GM10847 (cell line): ENCODE data around the gene TRIML2.

ENCODE experiments used
- POLR2A ChIP-seq: IDR thresholded peaks from 2 replicates; pipeline ENCODE4 v1.6.1; 2011; ENCODE audit not compliant: insufficient read length; ENCODE audit errors: extremely low read depth

The TRIML2 gene, protein sequence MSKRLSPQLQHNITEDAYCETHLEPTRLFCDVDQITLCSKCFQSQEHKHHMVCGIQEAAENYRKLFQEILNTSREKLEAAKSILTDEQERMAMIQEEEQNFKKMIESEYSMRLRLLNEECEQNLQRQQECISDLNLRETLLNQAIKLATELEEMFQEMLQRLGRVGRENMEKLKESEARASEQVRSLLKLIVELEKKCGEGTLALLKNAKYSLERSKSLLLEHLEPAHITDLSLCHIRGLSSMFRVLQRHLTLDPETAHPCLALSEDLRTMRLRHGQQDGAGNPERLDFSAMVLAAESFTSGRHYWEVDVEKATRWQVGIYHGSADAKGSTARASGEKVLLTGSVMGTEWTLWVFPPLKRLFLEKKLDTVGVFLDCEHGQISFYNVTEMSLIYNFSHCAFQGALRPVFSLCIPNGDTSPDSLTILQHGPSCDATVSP

GRCh38 chr4:188109157-188109755 is at the start of gene TRIML2:
Gene TRIML2 (minus strand): TSS chr4:188109603. CDS start chr4:188105368, 4,235 bp downstream.
- no peak for TF ChIP-seq POLR2A

DNA sequence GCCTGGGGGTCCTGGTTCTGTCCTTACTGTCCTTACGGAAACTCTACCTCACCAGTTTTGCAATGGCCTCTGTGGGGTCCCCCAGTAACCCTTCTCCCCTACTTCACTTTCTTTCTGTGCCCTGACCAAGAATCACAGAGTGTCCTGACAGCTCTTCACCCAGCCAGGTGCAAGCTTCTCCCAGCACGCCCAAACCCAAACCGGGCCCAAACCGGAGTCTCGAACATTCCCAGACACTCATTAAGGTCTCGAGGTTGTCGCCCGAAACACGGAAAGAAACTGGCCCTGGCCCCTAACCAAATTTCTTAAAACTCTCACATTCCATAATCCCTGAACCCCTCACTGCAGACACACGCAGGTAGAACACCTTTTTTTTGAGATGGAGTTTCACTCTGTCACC is 48.9 kb upstream of the TRIML2 start:
- TF ChIP-seq POLR2A, result no peak

- TF ChIP-seq POLR2A, result no peak
These were observed 45.4 kb upstream of the TRIML2 start for GRCh38 chr4:188154668-188155405.

- no peak for TF ChIP-seq POLR2A
These were observed 38.4 kb upstream of the TRIML2 start for GRCh38 chr4:188147776-188148175.

DNA sequence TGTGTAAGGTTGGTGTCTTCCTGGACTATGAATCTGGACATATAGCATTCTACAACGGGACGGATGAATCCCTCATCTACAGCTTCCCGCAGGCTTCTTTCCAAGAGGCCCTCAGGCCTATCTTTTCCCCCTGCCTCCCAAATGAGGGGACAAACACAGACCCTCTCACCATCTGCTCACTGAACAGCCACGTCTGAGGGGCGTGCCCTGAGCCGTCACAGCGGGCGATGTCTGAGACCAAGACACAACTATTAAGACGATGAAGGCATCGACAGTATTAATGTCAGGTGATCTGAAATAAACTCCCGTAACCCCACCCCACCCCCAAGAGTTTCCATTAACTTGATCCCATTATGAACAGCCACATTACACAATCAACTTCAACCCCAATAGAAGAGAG is 37.8 kb upstream of the TRIML2 start:
- no peak for TF ChIP-seq POLR2A

DNA sequence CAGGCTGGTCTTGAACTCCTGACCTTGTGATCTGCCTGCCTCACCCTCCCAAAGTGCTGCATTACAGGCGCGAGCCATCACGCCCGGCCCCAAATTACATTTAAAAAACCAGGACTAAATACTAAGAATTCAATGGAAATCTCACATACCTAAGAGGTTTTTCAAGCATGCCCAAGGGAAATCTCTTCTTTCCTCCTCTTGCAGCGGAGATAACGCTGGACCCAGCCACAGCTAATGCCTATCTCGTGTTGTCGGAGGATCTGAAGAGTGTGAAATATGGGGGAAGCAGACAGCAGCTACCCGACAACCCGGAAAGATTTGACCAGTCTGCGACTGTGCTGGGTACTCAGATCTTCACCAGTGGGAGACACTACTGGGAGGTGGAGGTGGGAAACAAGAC is 37.2 kb upstream of the TRIML2 start:
- no peak for TF ChIP-seq POLR2A

DNA sequence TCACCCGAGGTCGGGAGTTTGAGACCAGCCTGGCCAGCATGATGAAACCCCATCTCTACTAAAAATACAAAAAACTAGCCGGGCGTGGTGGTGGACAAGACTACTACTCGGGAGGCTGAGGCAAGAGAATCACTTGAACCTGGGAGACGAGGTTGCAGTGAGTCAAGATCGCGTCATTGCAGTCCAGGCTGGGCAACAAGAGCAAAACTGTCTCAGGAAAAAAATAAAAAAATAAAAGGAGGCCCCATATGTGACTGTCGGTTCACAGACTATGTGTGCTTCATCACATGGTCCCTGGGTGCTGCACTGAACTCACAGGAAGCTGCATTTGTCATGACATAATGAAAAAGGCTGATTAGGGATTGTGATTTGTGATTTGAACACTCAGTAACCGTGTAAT is 36.2 kb upstream of the TRIML2 start:
- TF ChIP-seq POLR2A, result no peak

GRCh38 chr4:188143731-188144130 is 34.3 kb upstream of the TRIML2 start:
- TF ChIP-seq POLR2A, result no peak

DNA sequence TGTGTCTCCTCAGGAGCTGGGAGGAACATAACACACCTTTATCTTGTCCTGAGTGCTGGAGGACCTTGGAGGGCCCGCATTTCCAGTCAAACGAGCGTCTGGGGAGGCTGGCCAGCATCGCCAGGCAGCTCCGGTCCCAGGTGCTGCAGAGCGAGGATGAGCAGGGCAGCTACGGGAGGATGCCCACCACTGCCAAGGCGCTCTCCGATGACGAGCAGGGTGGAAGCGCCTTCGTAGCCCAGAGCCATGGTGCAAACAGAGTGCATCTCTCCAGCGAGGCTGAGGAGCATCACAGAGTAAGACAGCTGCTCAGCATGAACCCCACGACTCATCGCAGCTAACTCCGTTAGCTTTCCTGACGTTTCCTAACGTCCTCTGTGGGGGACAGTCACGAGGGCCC is 30.3 kb upstream of the TRIML2 start:
- no peak for TF ChIP-seq POLR2A

DNA sequence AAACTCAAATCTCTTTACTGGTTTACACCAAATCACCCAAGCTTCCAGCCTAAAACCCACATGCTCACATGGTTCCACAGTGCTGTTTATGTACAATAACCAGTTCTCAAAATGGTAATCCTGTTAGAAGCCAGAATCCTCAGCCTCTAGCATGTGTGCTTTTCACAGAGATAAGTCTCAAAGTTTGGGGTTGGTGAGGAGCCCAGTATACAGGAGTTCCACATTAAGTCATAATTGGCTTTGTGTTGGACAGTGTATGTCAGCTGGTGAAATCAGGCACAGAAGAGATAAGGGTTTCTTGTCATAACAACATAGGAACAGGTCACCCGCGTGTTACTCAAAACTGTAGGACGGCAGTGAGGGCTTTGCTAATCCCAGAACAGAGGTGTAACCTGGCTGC is 29.7 kb upstream of the TRIML2 start, which contains the start of gene TRIML1:
TSS of gene TRIML1 (plus strand) at position 301 of the 400 bp plus-strand sequence. CDS start 118 bp downstream, outside the sequence.
- no peak for TF ChIP-seq POLR2A

GRCh38 chr4:188138227-188138626 is 28.8 kb upstream of the TRIML2 start:
- TF ChIP-seq POLR2A, result no peak

DNA sequence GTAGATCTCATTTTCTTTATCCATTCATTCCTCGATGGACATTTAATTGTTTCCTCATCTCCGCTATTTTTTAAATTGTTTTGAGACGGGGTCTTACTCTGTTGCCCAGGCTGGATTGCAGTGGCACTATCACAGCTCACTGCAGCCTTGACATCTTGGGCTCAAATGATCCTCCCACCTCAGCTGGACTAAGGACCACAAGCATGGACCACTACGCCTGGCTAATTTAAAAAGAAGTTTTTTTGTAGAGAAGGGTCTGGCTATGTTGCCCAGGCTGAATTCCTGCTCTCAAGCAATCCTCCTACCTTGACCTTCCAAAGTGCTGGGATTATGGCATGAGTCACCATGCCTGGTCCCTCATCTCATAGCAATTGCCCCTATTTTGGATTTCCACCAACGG is 22.8 kb upstream of the TRIML2 start:
- TF ChIP-seq POLR2A, result no peak

- TF ChIP-seq POLR2A, result no peak
These were observed 21.0 kb upstream of the TRIML2 start for GRCh38 chr4:188130355-188130754.

DNA sequence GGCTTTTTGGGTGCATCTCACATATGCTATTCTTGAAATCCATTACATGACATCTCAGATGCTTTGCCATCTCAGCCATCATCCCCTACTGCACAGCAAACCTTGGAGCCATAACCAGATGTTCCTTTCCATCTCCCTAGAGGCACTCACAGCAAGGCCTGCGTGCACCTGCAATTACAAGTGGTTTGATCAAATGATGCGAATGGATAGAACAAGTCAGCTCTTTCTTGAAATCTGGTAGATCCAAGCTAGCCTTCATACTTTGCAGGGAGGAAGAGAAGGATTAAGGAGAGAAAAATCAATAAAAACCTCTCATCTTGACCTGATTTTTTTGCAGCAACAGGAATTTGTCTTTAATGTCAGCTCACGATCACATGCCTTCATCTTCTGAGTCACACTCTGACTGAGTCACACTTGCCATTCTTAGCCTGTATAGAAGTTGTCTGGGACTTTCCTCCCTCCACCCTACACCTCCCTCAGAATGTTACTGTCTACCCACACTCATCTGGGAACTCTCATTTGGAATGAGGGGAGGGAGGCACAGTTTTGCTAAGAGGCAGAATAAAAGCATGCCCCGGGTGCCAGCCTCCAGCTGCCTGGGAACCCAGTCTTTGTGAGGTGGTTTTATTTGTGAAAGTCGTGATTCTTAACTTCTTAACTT is 17.9 kb upstream of the TRIML2 start:
- no peak for TF ChIP-seq POLR2A

DNA sequence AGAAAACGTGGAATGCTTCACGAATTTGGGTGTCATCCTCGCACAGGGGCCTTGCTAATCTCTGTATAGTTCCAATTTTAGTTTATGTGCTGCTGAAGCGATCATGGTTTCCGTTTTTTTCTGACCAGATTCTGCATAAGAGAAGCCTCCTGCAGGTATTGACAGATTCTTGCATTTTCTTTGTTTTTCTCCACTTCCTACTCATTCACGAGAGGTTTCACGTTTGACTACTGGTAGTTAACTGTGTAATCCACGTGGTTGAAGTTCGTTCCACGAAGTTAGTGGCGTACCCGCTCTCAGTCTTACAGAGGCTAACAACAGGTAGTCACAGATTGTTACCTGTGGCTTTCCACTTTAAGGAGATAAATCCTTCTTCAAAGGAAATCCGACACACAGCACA is 12.1 kb upstream of the TRIML2 start:
- no peak for TF ChIP-seq POLR2A
